Middle frontal gyrus (tissue), 1 donor: ENCODE measurements around the gene CHRNE.
A peak's percentile ranks its signal among the peaks of the same experiment; 100 is the strongest.

Experiments used
- DNase-seq: peaks from one replicate; pipeline ENCODE4 v3.0.0-alpha.2; 2015; ENCODE audit warnings: low spot score; ENCODE audit errors: extremely low spot score

Gene CHRNE

DNA sequence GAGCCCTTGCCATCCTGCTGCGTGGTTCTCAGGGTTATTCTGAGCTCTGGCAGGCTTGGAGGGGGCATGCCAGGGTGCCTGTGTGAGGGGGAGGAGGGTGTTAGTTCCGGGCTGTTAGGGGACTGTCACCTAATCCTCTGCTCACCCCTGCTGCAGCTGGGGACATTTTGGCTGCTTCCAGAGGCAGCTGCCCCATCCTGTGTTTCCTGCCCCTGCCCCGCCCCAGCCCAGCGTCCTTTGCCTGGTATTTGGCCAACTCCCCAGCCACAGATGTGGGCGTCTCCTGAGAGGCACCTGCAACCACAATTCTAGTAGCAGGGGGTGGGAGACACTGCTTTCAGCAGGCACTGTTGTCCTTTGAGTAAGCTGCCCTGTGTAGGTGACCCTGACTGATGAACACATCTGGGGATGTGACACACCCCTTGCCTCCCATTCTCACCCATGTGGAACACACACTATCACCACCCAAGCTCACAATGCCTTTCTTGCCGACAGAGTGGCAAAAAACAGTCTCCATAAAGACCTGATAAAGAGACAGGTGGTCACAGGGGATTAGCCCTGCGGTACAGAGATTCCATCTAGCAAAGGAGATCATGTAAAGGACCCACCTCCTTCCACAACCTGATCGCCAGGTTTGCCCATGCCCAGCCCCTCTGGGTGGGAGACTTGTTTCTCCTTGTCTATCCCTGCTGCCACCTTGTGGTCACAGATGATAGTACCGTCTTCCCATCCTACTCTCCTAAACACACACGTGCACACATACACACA is at the start of gene CHRNE:
Gene CHRNE, minus strand, starts transcription at position 48 of the 768 bp plus-strand sequence. Its CDS starts 35 bp downstream, at position 13.
- no peak for DNase-seq

- DNase-seq: no peak
Observed at GRCh38 chr17:4951486-4951885, 48.6 kb upstream of the CHRNE start.

DNA sequence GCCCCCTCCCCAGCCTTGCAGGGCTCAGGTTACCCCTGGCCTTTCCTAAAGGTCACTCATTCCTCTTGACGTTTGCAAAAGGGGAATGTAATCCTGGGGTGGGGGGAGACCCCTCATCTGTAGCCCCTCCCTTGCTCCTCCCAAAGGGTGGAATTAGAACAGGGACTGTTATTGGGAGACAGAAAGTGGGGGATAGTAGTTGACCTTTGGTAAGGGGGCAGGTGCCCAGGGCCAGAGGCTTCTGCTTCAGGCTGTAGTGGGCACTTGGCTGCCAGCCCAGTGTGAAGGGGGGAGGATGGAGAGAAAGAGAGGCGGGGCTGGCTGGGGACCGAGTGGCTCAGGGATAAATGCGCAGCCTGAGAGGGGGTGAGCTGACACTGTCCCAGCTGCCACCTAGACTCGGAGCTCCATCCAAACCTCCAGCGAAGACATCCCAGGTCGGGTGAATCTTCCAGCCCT is 47.9 kb upstream of the CHRNE start, which contains the start of gene ENO3:
Gene ENO3, plus strand, starts transcription at position 374 of the 459 bp plus-strand sequence. CDS start 711 bp downstream, outside the sequence.
- DNase-seq: no peak

DNA sequence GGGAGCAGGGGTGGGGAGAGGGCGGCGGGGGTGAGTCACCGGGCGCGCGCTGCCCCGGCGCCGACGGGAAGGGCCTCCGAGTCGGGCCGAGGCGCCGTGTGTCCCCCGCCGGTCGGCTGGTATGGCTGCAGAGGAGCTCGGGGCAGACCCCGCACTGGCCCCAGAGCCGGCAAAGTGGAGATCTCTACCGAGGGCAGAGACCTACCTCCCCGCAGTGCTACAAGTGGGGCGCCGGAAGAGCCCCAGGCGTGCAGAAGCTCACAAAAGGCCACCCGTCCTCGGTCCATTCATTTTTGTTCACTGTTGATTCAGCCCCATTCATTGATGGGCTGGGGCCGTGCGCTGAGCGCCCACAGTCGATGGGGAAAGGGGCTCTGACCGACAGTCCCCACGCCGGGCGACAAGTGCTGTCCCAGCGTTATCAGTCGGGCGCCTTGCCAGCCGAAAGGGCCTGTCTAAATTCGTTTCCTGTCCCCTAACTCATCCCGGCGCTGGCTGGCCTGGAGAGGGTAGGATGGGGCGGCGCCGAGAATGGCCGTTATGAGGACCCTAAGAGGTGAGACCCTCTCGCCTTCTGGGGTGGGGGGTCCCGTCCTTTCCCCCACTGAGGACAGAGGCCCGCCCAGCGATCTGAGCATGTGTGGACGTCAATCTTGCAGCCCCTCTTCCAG is 47.3 kb upstream of the CHRNE start:
- no peak for DNase-seq

DNA sequence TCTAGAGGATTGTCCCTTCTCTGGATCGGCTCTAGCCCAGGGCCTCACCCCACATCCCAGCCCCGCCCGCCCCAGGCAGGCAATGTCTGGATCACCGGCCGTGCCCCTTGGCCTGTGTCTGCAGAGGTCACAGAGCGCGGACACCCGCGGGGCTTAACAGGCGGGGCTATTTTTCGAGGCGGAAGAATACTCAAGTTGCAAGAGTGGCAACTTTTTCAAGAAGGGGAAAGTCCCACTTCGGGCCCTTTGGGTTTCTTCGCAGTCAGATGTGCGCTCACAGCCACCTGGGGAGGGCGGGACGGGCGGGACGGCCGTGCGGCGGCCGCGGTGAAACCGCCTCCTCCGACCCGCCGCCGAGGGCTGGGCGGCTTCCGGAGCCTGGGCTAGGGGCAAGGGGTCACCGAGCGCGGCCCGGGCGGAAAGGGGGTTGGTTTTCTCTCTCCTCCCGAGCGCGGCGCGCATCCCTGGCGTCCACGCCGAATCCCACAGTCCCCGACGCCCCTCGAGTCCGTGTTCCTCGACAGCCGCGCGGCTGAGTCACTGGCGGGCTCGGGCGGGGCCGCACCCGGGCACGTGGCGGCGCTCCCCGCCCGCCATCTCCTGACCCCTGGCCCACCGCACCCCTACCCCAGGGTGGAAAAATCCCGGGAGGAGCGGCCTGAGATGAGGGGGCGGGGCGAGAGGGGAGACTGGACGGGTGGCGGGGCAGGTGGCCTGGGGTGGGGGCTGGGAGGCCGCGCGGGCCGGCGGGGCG is 46.6 kb upstream of the CHRNE start:
- DNase-seq: no peak

GRCh38 chr17:4948931-4949320 is 46.0 kb upstream of the CHRNE start:
- DNase-seq: no peak

DNA sequence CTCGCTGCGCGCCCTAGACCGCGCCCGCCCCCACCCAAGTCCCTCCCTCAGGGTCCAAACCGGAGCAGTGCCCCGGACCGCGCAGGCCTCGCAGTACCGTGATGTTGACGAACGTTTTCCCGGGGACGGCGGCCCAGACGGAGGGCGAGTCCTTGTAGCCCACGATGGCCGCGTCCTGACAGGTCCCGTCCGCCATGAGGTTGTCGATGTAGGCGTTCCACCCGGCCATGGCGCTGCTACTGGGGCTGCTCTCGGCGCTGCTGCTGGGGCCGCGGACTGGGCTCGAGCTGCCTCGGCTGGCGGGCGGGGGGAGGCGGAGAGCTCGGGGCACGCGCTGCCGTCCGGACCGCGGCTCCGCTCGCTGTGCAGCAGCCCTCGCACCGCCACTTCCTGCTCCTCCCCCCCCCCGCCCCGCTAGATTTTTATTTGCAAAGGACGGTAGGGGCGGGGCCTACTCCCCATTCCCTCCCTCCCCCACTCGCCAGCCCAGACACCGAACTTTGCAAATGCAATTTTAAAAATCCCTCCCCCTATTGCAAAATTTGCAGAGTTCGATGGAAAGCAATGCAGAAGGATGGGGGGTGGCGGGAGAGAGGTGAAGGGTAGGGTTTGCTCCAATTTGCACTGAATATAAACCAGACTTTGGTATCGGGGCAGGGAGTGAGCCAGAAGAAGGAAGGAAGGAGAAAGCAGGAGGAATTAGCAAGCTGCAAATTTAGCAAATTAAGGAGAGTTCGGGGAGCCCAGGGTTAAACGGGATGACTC is 45.5 kb upstream of the CHRNE start, which contains the start of gene PFN1:
Gene PFN1, minus strand, starts transcription at position 365 of the 765 bp plus-strand sequence. Its CDS starts 136 bp downstream, at position 229.
- peak; percentile 58 for DNase-seq

DNA sequence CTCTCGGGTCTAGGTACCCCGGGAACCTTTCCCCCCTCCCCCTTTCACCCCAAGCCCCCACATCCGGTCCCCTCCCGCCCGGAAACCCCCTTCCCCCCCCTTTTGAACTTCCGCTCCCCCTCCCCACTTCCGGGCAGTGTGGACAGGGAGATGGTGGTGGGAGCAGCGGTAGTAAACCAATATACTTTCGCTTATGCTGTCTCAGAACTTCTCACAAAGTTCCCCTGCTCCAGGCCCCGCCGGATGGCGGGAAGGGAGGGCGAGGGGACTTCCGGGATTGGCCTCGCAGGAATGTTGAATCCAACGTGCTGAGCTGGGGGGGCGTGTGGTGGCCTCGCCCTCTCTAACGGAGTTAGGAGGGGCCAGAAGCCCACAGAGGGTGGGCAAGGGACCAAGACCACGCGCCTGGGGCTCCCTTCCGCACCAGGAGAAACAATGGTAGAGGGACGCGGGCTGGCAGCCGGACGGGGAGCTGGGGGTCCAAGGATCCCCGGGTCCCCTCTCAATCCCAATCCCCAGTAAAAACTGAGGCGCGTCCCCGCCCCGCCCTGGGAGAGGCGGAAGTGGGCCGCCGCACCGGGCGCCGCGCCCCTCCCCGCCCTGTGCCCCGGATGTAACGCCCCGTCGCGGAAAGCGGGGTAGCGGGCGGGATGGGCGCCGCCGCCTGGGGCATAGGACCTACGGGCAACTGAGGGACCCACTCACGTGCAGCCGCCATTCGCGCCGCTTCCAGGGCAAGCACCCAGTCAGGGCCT is 44.7 kb upstream of the CHRNE start:
- DNase-seq: no peak

DNA sequence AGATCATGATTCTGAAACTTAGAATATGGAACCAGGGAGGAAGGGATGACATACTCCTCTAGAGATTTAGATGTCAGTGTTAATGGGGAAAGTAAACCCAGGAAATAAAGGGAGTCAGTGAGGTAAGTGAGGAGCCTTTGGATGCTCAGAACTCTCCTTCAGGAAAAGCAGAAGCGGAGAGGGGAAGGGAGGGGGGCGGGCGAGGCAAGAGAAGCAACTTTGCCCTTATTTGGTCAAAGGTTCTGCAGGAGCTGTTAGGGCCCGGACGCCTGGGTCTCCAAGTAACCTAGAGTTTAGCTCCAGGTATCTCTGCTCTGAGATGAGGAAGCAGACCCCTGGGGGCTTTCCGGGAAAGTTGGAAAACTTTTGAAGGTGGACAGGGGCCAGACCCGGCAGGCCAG is 44.1 kb upstream of the CHRNE start:
- no peak for DNase-seq

DNA sequence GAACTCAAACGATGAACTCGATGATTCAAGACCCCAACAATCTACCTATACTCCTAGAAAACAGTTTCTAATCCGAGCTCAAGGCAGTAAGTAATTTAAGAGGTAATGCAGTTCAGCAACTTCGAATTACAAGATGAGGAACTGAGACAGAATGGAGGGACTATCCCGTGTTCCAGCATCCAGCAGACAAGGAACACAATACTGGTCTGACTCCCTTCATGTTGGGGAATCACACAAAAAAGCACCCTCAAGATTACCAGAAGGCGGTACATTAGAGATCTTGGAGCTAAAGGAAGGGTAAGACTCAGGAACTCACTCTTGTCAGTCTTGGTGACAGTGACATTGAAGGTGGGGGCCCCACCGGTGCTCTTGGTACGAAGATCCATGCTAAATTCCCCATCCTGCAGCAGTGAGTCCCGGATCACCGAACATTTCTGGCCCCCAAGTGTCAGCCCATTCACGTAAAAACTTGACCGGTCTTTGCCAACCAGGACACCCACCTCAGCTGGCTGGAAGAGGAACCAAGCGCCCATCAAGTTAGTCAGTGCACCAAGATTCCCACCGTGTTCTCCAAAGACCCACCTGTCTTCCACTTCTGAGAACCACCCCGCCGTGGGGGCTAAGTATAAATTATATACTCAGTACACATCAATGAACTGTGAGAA is 43.5 kb upstream of the CHRNE start:
- no peak for DNase-seq

- DNase-seq: no peak
Observed at GRCh38 chr17:4945944-4946280, 43.0 kb upstream of the CHRNE start.

DNA sequence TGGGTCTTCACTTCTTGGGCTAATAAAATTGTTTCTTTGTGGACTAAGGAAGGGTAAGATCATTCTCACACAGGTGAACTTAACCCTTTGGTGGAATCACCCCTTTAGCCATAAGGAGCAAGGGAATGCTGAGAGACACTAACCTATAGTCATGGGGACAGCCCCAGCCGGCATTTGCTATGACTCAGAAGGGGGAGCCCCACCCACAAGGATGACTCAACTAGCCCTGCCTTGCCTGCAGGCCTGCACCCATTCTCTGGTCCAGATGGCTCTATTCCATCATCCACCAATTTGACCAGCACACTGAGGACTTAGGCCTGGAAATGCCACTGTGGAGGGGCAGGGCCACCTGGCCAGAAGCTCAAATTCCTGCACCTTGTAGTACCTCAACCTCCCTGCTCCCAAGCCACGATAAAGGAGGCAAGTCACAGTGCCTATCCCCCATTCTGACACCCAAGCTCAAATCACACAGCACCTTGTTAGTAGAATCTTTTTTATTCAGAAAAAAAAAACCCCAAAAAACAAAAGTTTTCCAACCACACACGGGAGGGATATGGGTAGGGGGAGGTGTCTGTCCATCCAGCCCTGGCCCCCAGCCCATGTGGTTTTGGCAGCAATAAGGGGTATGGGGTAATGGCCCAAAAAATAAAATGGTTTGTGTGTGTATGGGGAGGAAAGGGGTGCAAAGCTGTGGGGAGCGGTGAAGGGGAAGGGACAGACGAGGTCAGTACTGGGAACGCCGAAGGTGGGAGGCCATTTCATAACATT is 42.5 kb upstream of the CHRNE start:
- DNase-seq: no peak

GRCh38 chr17:4944554-4945175 is 41.8 kb upstream of the CHRNE start:
- no peak for DNase-seq

DNA sequence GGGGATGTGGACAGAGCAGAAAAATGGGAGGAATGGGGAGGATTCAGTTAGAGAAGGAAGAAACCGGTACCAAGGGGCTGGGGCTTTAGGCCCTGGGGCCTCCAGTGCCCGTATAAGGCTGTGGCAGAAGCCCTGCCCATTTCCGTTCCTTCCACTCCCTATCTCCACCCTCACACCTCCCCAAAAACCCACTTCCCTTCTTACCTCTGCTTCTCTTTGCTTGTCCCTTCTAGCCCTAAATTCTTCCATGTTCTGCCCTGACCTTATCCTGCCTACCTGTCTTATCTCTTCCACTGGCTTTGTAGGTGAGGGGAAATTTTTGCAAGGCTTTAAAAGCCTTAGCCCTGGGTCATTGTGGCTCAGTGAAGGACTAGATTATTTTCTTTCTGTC is 41.3 kb upstream of the CHRNE start:
- no peak for DNase-seq

- DNase-seq: no peak
Observed at GRCh38 chr17:4942760-4943508, 40.0 kb upstream of the CHRNE start.

DNA sequence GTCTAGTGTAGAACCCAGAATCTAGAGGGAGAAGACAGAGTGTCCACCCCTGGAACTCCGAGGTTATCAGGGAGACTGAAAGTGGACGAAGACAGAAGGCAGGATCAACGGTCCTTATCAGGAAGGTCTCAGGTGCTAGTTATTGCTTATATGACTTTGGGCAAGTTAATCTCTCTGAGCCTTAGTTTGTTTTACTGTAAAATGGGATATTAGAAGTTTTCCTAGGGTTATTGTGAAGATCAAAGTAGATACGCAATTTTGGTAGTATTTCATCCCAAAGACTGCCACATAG is 38.4 kb upstream of the CHRNE start:
- no peak for DNase-seq

DNA sequence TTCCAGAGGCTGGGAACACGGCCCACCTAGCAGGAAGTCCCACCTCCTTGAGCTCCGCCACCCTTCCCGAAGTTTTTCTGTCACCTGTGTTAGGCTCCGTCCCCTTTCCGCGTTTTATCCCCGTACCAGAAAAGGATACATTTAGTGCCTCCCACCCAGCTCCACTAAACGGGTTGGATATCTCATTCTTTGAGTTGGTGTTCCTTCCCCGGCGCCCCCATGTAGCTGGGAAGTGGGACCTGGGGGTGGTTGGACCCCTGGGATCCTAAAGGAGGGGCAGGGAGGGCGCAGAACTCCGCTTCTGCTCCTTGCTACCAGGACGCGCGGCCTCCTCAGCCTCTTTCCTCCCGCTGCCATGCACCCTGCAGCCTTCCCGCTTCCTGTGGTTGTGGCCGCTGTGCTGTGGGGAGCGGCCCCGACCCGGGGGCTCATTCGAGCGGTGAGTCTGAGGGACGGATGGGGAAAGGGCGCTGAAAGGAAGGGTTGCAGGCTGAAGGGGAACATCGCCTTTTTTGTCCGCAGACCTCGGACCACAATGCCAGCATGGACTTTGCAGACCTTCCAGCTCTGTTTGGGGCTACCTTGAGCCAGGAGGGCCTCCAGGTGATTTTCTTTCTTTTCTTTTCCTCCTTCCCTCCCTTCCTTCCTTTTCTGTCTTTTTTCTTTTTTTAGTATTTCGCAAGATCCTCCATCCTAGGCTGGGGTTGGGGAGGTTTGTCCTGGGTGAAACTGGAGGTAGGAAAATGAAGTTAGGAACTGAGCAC is 37.8 kb upstream of the CHRNE start:
- no peak for DNase-seq
